Stimulated activated CD4-positive, alpha-beta T cell treated with anti-CD3 and anti-CD28 coated beads, TNF-alpha, amount 100 ng/mL, for 24 hours (primary cell): Measurements from ENCODE around the gene UQCC2.

Experiments used
- DNase-seq, 3 experiments: peaks; one replicate each; pipeline ENCODE4 v3.0.0-alpha.2; 2020; ENCODE audit warnings: low read depth in 3 of 3

Gene UQCC2

GRCh38 chr6:33707771-33708170 is 3.7 kb downstream of the UQCC2 start:
- no peak for DNase-seq

- DNase-seq: no peak
Observed at GRCh38 chr6:33705955-33706725, 5.4 kb downstream of the UQCC2 start.

- DNase-seq: no peak
Observed at GRCh38 chr6:33705268-33705885, 6.1 kb downstream of the UQCC2 start.

DNA sequence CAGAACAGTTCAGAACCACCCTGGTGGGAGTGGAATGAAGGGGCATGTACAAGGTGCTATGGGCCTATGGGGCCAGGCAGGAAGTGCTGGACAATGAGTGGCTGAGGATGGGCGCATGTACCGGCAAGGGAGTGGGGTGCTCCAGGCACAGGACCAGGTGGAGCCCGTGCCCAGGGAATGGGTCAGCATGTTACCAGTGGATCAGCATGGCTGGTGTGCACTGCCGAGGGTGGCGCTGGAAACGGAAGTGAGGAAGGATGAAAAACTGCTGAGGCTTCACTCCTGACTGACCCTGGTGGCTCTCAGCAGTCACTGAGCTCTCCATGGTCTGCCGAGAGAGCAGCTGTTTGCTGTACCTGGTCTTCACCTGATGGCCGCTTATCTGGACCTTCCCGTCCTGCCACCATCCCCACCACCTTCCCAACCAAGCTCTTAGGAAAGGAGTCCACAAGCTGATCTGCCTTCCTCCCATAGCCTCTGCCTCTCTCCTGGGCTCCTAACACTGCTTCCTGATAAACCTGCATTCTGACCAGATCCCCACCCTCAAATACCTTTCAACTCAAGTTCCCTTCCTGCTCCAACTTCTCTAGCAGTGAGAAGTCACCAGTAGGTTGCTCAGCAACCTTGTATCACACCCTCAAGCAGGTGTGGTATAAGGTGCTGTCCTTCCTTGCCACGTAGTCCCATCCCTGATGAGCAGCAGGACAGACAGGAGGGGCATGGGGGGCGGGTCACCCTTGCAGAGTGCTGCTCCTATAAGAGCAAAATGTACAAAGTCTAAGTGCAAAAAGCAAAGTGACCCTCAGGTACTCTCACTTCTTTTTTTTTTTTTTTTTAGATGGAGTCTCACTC is 7.1 kb downstream of the UQCC2 start:
- no peak for DNase-seq

DNA sequence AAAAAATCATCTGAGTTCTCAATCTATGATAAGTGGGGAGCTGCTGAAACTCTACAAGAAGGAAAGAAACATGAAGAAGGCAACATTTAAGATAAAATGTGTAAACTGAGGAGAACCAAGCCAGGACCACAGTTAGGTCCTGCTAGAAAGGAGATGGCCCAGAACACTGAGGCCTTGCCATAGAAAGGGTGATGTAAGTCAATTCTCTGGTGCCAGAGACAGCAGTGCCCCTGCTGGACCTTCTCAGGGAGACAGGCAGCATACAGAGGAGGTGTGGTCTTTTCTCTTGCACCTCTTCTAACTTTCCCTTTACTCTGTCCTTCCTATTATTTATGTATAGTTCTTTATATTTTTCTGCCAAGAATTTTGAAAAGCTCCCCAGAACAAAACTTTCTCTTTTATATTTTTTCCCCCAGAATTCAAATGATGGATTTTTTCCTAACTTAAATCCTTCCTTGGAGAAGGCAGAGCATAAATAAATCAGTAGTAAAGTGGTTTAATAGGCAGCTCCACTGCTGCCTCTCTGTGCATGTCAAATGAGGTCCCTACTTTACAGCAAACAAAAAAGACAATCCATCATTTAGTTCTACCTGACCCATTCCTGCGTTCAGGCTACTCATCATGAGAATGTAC is 9.0 kb downstream of the UQCC2 start:
- no peak for DNase-seq

DNA sequence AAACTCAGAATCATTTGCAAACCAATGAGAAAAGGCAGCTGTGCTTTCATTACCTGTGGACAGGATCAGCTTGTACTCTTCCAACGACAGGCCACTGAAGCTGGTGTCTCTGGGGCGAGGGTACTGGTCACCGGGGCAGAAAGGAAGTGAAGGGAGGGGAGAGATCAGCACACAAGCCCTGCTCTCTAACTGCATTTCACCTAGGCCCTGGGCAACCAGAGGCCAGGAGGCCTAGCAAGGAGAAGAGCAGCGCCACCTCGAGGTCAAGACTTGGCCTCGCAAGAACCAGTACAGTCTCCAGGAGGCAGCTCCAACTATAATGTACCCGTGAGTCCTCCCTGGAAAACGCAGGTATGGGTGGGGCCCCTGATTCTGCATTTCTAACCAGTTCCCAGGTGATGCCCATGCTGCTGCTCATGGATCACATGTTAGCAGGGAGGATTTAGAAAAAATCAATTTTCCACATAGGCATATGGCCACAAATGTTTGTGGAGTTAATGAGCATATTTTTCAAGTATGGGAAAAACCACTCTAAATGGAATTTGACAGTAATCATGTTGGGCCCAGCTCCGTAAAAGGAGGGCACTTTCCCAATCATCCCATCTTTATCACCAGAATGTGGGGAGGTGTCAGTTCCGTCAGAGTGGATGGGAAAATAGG is 11.0 kb downstream of the UQCC2 start:
- DNase-seq: peak in 2 of 3 experiments; percentile 57 to 72

DNA sequence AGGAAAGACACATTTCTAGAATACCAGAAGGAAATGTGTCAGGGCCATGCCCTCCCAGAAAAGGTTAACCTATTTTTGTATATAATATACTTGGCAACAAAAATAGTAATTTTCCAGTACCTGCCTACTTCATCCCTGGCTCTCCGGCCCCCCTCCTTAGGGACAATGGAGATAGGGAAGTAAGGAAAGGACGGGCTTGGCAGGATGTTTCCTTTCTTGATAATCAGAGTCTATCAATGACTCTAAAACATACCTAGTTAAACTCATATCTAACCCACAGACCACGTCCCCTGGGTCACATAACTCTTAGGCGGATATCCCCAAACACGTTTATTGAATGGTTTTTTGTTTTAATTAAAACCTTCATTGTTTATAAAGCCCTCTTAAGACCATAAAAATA is 11.8 kb downstream of the UQCC2 start:
- DNase-seq: no peak

GRCh38 chr6:33699131-33699530 is 12.4 kb downstream of the UQCC2 start:
- no peak for DNase-seq

DNA sequence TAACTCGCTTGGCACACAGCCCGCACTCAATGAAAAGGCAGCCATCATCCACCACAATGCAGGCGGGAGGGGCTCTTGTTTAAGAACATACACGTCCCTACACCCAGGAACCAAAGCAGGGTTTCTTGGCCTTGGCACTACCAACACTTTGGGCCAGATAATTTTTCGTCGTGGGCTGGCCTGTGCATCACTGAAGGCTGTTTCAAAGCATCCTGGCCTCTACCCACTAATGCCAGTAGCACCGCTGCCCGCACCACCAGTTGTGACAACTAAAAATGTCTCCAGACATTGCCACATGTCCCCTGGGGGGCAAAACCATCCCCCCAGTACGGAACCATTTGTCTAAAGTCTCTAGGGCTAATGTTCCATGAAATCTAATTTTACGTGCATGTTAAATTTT is 13.0 kb downstream of the UQCC2 start:
- no peak for DNase-seq

- no peak for DNase-seq
Observed at GRCh38 chr6:33697845-33698244, 13.7 kb downstream of the UQCC2 start.

DNA sequence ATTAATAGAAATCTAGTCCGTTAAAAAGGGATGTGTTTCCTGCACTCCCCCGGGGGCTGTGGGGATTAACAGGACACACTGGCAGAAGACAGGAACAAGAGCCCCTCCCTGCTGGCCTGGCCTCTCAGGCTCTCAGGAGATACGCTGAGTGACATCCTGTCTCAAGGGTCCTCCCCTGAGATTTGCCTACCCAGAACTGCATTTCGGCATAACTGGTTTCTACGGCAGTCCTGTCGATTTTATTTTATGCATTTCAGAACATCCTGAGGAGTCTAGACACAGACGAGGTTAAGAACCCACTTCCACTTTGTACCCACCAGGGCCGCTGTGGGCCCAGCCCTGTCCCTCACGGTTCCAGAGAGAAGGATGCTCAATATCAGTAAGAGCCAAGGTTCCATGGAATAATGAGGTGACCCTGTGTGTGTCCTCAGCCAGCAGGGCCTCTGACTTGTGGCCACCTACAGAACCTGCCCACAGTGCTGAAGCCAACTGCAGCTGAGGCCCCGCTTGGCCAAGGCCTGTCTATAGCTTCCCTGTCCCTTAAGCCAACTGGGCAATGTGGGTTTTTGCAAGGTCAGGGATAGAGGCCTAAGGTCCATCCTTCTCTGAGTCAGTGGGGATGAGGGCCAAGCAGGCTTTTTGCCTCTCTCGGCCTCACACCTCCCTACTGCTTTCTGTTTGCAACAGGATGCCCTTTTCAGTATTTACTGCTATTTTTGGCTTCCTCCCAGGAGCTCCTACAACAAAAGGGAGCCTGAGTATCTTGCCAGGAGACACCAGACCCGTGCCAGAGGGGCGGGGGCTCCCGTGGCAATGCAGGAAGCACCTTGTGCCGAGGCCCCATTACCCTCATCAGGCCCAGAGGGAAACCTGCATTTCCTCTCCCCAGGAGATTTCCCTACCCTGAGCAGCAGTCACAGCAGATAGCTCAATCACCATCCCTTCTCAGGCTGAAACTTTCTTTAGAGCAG is 14.7 kb downstream of the UQCC2 start:
- DNase-seq: no peak

GRCh38 chr6:33696076-33696475 is 15.4 kb downstream of the UQCC2 start:
- no peak for DNase-seq

DNA sequence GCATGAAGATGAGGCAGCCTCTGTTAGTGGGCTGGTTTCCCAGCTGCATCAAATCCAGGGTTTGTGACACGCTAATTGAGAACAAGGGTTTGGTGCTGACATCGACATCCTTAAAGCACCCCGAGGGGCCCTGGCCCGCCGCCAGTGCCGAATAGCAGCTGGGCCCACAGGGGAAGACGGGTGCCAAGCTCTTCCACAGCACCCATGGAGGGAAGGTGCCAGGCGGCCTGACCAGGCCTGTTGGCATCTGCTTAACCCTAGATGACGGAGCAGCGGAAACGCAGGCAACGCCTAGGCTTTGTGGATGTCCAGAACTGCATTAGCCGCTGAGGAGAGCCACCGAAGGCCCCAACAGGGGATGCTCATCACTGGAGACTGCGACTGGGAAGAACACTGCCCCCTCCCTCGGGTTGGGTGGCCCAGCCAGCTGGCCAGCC is 16.0 kb downstream of the UQCC2 start:
- DNase-seq: no peak

DNA sequence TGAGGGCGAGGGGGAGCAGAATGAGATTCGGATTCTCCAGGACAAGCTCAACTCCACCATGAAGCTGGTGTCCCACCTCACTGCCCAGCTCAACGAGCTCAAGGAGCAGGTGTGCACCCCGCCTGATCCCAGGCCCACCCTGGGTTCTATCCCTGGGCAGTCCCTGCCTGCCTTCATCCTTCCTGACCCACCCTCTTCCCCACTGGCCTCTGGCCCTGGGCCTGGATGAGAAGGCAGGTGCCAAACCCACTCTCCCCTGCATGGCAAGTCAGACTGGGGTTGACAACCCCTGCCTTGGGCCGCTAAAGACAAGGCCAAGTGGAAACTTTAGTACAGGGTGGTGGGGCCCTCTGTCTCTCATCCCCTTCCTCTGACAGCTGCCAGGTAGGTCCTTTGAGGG is 16.5 kb downstream of the UQCC2 start:
- DNase-seq: no peak

GRCh38 chr6:33694401-33694931 is 17.0 kb downstream of the UQCC2 start:
- DNase-seq: peak; percentile 42 to 80 (median 56)

- no peak for DNase-seq
Observed at GRCh38 chr6:33693186-33694105, 18.1 kb downstream of the UQCC2 start.

GRCh38 chr6:33692760-33693158 is 18.7 kb downstream of the UQCC2 start:
- DNase-seq: peak in 1 of 3 experiments; percentile 67

DNA sequence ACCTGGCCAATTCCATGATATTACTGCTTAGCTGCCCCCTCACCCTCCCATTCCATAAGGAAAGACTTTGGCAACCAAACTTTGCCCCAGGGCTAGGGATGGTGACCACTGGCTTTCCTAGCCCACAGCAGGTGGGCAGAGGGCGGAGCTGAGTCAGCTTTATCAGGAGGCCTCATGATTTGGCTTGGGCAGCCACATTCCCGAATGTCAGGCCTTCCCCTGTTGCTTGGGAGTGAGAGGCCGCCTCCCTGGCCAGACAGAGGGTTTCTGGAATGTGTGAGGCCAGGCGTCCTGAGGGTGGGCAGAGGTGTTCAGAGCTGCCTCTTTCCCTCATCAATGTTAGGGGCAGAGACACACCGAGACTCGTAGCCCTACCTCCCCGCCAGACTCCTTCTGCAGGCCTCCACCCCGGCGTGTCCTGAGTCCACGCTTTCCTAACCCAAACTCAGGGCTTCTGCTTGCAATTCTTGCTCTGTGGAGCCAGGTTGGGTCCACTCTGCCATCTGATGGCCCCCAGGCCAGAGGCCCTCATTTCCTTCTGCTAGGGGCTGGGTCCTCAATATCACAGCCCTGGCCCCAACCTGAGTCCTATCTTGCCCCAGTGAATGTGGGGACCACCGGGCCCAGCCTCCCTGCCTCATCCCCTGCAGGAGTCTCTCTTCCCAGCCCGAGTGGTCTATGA is 19.3 kb downstream of the UQCC2 start:
- DNase-seq: no peak
